NCI-H2029 treated with DMSO at 0.1 percent for 48 hours (cell line): Measurements from ENCODE around the gene MRPS6.
A peak's percentile ranks its signal among the peaks of the same experiment; 100 is the strongest.

Experiments
- DNase-seq: peaks from one replicate; lab custom pipeline; 2025; lab: John Stamatoyannopoulos, UW

Gene MRPS6

DNA sequence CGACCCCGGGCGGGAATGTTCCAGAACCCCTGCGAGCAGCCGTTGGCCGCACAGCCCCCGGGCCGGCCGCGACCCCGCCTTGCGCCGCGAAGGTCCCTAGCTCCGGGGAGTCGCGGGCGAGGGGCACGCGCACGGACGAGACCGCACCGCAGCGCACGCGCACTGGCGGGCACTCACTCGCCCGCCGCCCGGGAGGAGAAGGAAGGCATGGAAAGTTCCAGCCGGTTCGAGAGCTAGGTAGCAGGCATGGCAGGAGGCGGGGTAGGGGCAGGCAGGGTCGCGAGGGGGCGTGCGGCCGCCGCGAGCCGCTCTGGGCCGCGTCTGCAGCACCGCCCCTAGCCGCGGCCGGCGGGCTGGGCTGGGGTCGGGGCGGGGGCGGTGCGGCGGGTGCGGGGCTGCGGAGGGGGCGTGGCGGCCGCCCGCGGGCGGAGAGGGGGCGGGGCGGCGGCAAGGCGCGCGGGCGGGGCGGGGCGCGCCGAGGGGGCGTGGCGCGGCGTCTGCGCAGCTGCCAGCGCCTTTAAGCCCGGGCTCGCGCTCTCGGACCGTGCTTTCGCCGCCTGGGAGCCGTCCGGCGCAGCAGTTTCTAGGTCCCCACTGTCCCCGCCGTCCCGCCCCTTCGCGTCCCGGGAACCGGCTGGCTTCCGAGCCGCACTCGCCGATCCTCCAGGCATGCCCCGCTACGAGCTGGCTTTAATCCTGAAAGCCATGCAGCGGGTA is at the start of gene MRPS6, which contains the start of gene SLC5A3:
Gene MRPS6, plus strand, starts transcription at position 547 of the 717 bp plus-strand sequence. Its CDS starts 123 bp downstream, at position 670.
Gene SLC5A3, plus strand, starts transcription at position 547 of the 717 bp plus-strand sequence. CDS start 21,621 bp downstream, outside the sequence.
- DNase-seq: peak; percentile 50

DNA sequence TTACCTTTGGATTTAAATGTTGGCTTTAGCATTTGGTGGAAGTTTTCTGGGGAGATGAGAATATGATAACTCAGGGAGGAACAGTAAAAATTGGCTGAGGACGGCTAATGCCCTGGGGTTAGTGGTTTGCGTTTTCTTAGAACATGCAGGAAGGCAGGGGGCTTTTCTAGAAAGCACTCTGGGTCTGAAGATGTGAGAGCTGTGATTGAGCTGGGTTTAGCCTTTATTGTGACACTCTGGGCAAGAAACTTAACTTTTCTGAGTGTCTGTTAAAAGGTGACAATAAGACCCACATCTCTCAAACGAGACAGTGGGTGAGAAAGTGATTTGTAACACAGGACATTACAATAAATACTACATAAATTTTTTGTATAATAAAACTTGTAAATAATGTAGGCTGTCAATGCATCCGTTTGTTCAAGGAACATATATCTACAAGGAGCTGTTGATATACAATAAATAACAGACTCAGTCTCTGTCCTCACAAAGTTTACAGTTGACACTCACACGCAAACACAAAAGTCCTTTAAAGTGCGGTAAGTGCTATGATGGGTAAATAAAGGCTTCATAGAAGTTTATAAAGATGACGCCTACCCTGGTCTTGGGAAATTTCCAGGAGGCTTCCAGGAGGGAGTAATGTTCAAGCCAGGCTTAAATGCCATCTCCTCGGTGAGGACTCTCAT is 49.5 kb upstream of the MRPS6 start:
- no peak for DNase-seq

DNA sequence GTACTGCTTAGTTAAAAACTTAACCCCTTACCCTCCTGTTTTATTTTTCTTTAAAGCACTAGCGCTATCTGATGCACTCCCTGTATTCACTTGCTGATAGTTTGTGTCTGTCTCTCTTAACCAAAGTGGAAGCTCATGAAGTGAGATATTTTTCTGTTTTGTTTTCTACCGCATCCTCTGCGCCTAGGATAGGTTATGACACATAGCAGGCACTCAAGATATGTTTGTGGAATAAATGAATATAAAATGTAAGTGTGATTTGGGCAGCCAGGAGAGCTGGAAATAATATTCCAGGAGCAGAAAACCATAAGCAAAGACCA is 49.0 kb upstream of the MRPS6 start:
- DNase-seq: no peak

- DNase-seq: no peak
These were observed 45.5 kb upstream of the MRPS6 start for GRCh38 chr21:34027721-34028461.

DNA sequence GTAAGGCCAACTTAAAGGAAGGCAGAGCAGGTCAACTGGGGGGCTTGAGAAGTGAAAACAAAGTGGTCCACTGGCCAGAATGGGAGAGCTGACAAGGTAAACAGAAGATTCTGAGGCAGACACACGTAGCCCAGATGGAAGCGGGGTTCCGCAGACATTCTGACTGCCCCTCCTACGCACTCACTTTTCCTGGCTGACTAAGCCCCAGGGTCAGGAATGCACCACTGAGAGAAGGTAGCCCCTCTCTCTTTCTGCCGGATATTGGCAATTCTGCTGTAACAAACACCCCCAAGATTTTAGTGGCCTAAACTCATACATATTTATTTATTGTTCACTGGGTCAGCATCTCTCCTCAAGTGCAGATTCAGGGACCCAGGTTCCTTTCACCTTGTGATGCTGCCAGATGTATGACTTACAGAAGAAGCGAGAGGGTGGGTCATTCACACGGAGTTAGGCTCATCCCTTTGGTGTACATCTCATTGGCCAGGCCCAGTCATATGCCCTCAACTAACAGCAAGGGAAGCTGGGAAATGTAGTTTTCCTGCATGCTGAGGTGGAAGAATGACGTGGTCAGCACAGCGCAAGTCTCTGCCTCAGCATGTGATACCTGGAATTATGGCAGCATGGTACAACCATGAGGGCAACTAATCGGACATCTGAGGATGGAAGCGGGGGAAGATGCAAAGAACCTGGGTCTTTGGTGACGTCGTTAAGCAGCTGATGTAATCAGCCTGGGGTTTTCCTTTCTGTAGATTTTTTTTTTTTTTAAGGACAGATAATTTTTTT is 43.4 kb upstream of the MRPS6 start:
- DNase-seq: peak; percentile 42

GRCh38 chr21:34031835-34032370 is 41.5 kb upstream of the MRPS6 start:
- no peak for DNase-seq

- no peak for DNase-seq
These were observed 38.9 kb upstream of the MRPS6 start for GRCh38 chr21:34034369-34035014.

- no peak for DNase-seq
These were observed 37.6 kb upstream of the MRPS6 start for GRCh38 chr21:34035619-34036354.

GRCh38 chr21:34037009-34037795 is 36.2 kb upstream of the MRPS6 start:
- DNase-seq: no peak

GRCh38 chr21:34039678-34040382 is 33.5 kb upstream of the MRPS6 start:
- no peak for DNase-seq

- DNase-seq: no peak
These were observed 30.6 kb upstream of the MRPS6 start for GRCh38 chr21:34042735-34043134.

GRCh38 chr21:34043333-34043732 is 30.0 kb upstream of the MRPS6 start:
- DNase-seq: no peak

DNA sequence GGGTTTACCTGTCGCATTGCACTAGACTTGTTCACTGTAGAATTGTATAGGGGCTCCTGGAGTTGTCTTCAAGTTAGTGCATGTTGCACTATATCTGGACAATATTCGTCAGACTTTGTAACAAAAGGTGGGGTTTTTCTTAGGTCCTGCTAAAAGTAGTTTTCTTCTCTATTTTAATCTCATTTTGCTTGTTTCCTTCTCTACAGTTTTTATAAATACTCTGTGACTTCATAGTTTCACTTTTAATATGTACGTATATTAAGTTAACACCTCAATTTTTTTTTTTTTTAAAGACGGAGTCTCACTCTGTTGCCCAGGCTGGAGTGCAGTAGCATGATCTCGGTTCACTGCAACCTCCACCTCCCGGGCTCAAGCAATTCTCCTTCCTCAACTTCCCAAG is 26.5 kb upstream of the MRPS6 start:
- no peak for DNase-seq

GRCh38 chr21:34047835-34048234 is 25.5 kb upstream of the MRPS6 start:
- no peak for DNase-seq

DNA sequence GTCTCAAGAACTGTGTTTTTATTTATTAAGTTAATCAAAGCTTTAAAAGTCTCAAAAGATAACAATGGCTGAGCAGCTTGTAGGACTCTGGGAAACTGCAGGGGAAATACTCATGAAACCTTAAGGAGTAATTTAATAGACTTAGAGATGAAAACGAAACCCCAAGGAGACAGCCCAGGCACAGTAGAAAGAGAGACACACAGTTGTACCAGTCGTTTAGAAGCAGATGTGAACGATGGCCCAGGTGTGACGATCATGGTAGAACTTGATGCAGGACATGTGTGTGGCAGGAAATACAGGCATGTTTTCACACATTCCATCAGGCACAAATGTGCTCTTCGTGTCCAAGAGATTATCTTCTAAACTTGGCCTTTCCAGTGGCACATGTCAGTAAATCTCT is 21.2 kb upstream of the MRPS6 start:
- no peak for DNase-seq

DNA sequence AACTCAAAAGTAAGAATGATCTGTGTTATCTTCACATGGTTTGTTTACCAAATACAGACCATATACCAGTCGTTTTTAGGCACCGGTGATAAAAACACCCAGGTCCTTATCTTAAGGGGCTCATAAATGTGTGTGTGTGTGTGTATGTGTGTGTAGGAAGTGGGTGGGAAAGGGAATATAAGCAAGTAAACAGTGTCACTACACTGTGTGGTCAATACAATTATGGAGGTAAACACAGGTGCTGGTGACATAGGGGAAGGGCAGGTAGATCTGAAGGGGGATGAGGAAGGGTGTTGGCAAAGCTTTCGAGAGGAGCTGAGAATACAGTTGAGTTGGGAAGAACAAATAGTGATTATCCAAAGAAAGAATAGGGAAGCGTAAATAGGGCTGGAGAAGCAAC is 19.1 kb upstream of the MRPS6 start:
- DNase-seq: peak; percentile 84

- DNase-seq: no peak
These were observed 17.8 kb upstream of the MRPS6 start for GRCh38 chr21:34055615-34056014.

DNA sequence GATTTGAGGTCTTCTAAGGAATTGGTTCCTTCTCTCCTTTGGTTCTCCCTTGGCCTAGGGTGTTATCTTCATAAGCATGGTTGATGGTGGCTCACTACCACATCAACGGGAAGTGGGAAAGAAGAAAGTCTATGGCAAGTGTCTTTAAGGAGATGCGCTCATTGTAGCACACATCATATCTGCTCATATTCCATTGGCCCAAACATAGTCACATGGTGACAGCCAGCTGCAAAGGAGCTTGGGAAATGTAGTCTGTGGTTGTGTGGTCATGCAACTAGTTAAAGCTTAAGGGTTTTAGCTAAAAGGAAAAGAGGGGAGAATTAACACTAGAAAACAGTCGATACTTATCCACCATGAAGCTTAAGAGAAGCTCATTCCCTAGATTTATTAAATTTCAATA is 11.4 kb upstream of the MRPS6 start:
- DNase-seq: no peak

- DNase-seq: no peak
These were observed 8.4 kb upstream of the MRPS6 start for GRCh38 chr21:34065027-34065426.
